ENCODE measurements around the gene HES7.

Gene HES7

GRCh38 chr17:8155231-8155995 lies 31.5 kb upstream of the HES7 start:
- no peak for DNase-seq

GRCh38 chr17:8154608-8155155 lies 30.8 kb upstream of the HES7 start:
- DNase-seq: no peak

GRCh38 chr17:8153957-8154607 lies 30.2 kb upstream of the HES7 start:
- DNase-seq: peak; percentile 85 to 87

GRCh38 chr17:8153525-8153956 lies 29.6 kb upstream of the HES7 start:
- DNase-seq: peak; percentile 57 to 65

- no peak for DNase-seq
Measured at GRCh38 chr17:8153031-8153451, 29.1 kb upstream of the HES7 start.

- peak; percentile 85 to 87 for DNase-seq
Measured at GRCh38 chr17:8152112-8152775, 28.3 kb upstream of the HES7 start, which contains the start of gene PER1. TSS of gene PER1 (minus strand) at chr17:8152404. CDS start at chr17:8150706, 1,698 bp downstream.

GRCh38 chr17:8151641-8152111 lies 27.8 kb upstream of the HES7 start:
- DNase-seq: no peak

GRCh38 chr17:8151120-8151640 lies 27.3 kb upstream of the HES7 start:
- DNase-seq: peak; percentile 87 to 88

- no peak for DNase-seq
Measured at GRCh38 chr17:8150194-8151119, 26.6 kb upstream of the HES7 start.

- no peak for DNase-seq
Measured at GRCh38 chr17:8149419-8150193, 25.7 kb upstream of the HES7 start.

- no peak for DNase-seq
Measured at GRCh38 chr17:8148560-8148959, 24.7 kb upstream of the HES7 start.

GRCh38 chr17:8147805-8148404 lies 24.0 kb upstream of the HES7 start:
- DNase-seq: no peak

- DNase-seq: no peak
Measured at GRCh38 chr17:8147141-8147804, 23.4 kb upstream of the HES7 start.

- DNase-seq: no peak
Measured at GRCh38 chr17:8146381-8147140, 22.7 kb upstream of the HES7 start.

GRCh38 chr17:8145811-8146210 lies 21.9 kb upstream of the HES7 start:
- no peak for DNase-seq

GRCh38 chr17:8144401-8145231 lies 20.7 kb upstream of the HES7 start:
- DNase-seq: no peak

GRCh38 chr17:8143581-8144400 lies 19.9 kb upstream of the HES7 start:
- DNase-seq: no peak

Data from activated CD4-positive, alpha-beta T cell treated with anti-CD3 and anti-CD28 coated beads for 4 hours (primary cell).